Measurements from ENCODE around the gene LARP1. TPM values are rescaled to one million over a fixed set of nuclear protein-coding genes. Genes with fewer than 3 reads are reported as not detected.

LARP1 gene
- total RNA-seq, 1 experiment from 2014 or later, result 76.9 TPM

DNA sequence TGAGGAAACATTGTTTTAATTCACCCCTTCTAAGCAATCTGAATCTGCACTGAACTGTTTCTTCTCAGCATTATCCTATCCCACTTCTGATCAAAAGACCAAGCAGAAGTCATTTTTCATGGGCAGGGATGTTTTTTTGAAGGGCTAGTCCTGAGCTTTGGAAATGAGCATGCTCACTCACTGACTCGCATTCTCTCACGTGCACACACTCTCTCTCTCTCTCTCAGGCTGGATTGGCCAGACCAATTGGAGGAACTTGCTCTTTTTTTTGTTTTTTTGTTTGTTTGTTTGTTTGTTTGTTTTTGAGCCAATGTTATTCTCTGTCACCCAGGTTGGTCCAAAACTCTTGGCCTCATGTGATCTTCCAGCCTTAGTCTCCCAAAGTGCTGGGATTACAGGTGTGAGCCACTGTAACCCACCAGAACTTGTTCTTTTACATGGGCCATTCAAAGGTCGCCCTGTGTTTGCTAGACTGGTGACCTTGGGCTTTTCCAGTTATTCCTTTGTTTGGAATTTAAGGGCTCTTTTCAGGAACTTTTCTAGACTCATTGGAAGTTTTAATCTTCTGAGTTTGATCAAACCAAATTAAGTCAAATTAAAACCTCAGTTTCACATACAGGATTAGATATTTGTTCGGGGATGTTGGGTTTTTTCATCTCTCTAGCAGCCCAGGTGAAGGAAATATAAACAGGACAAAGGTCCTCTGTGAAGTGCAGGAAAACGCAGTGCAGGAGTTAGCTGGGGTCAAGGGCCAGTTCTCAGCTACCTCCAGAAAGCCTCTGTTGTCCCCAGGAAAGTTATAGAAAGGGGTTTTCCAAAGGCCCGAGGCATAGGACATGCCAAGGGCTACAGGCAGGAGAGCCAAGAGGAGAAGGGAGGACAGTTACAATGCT lies 82.1 kb downstream of the LARP1 start:
- no peaks in the 10 kb centered on the region for H3K4me1 ChIP-seq (replicated peaks)
- H3K27me3 ChIP-seq (replicated peaks), result no peaks in the 10 kb centered on the region
- H3K9me3 ChIP-seq (replicated peaks), result no peaks in the 10 kb centered on the region
- no peak overlapping the region for H3K27ac ChIP-seq
- no peak for DNase-seq (ENCODE audit: low read depth in 1 of 2, low spot score in 2 of 2)
- no peak overlapping the region for H3K4me3 ChIP-seq
- no peaks in the 10 kb centered on the region for H3K36me3 ChIP-seq

DNA sequence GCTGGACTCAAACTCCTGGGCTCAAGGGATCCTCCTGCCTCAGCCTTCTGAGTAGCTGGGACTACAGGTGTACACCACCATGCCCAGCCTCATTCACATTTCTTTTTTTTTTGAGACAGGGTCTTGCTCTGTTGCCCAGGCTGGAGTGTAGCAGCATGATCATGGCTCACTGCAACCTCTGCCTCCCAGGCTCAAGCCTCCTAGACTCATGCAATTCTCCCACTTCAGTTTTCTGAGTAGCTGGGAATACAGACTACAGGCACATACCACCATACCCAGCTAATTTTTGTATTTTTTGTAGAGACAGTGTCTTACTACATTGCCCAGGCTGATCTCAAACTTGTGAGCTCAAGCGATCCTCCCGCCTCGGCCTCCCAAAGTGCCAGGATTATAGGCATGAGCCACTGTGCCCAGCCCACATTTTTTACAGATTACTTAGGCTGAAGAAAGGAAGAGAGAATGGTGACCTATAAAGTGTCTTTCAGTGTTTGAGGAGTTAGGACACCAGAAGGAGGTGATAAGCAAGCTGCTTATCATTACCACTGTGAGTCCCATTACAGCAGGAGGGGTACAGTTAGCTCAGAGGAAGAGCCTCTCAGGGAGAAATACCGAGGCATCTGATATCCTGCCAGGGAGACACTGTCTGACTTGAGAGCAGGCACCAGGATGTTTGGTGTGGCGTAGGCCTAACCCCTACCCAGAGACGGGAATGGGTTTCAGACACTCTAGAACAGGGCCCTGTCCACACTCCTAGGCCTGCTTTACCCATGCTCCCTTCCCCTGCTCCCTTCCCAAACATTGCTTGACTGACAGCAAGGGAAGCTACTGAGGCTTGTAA lies 85.5 kb downstream of the LARP1 start:
- Histone ChIP-seq H3K27me3 (replicated peaks) (no peaks in the 10 kb centered on the region), H3K4me3 (no peak overlapping the region), H3K4me1 (replicated peaks) (no peaks in the 10 kb centered on the region), H3K36me3 (no peaks in the 10 kb centered on the region), H3K27ac (no peak overlapping the region), H3K9me3 (replicated peaks) (no peaks in the 10 kb centered on the region)
- no peak for DNase-seq (ENCODE audit: low read depth in 1 of 2, low spot score in 2 of 2)

DNA sequence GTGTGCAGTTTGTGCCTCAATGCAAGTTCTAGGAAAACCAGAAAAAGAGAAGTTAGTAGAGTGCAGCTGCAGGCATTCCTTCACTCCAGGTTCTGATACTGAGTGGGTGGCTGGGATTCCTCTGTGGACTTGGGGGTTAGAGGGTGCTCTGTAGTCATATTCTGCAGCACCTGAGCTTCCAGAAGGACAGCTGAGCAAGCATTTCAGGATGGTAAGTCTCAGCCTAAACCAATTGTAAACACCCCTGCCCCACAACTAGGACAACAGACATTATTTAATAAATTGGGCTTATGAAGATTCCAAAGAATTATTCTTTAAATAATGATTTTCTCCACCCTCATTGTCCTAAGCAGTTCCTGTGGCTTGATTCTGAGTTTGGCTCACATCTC lies 86.1 kb downstream of the LARP1 start:
- no peak overlapping the region for H3K27ac ChIP-seq
- DNase-seq (ENCODE audit: low read depth in 1 of 2, low spot score in 2 of 2), result no peak
- no peaks in the 10 kb centered on the region for H3K9me3 ChIP-seq (replicated peaks)
- H3K4me3 ChIP-seq, result no peak overlapping the region
- H3K4me1 ChIP-seq (replicated peaks), result no peaks in the 10 kb centered on the region
- no peaks in the 10 kb centered on the region for H3K27me3 ChIP-seq (replicated peaks)
- H3K36me3 ChIP-seq, result no peaks in the 10 kb centered on the region

DNA sequence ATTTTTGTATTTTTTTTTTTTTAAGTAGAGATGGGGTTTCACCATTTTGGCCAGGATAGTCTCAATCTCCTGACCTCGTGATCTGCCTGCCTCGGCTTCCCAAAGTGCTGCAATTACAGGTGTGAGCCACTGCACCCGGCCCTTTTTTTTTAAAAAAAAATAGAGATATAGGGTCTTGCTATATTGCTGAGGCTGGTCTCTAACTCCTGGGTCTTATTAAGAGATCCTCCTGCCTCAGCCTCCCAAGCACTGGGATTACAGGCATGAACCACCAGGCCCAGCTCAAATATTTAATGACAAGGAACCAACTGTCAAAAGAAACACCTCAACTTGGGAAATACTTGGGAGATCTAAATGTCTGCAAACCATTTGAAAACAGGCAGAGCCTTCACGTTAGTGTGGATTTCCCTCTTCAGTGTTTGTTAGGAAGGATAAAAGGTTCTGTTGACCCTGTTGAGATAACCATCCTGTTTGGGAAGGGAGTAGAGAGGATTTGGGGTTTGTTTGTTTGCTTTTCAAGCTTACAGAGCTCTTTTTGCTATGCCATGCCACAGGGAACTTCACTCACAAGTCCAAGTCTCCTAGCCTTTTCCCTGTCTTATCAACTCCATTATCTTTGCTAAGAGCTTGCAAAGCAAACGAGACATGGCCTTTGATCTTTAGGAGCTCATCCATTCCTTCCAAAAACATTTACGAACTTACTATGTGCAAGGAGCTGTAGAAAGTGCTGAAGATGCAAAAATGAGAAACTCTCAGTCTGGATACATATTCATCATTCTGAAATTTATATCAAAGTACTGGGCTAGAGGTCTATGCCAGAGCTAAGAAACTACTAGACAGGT lies 87.7 kb downstream of the LARP1 start:
- no peak overlapping the region for H3K4me3 ChIP-seq
- H3K4me1 ChIP-seq (replicated peaks), result no peaks in the 10 kb centered on the region
- no peaks in the 10 kb centered on the region for H3K9me3 ChIP-seq (replicated peaks)
- H3K27ac ChIP-seq, result no peak overlapping the region
- no peaks in the 10 kb centered on the region for H3K27me3 ChIP-seq (replicated peaks)
- no peak for DNase-seq (ENCODE audit: low read depth in 1 of 2, low spot score in 2 of 2)
- no peaks in the 10 kb centered on the region for H3K36me3 ChIP-seq

DNA sequence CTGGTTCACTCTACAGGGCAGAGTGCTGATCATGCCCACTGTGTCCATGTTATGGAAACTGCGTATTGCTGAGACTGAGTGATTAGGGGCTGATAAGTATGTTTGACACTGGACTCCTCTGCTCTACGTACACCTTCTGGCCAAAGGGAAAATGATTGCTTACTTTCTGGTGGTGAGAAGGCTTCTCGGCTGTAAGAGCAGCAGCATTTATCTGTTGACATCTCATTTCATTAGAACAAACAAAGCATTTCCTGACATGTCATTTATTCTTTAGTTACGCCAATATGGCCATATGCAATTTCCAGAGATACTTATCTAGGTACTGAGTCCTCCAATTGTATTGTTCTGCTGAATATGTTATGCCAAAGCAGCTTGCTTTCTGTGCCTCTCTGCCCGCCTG lies 89.6 kb downstream of the LARP1 start:
- no peak overlapping the region for H3K27ac ChIP-seq
- H3K36me3 ChIP-seq, result no peaks in the 10 kb centered on the region
- H3K27me3 ChIP-seq (replicated peaks), result no peaks in the 10 kb centered on the region
- H3K9me3 ChIP-seq (replicated peaks), result no peaks in the 10 kb centered on the region
- no peak overlapping the region for H3K4me3 ChIP-seq
- no peak for DNase-seq (ENCODE audit: low read depth in 1 of 2, low spot score in 2 of 2)
- no peaks in the 10 kb centered on the region; the same call in 1 of the 2 replicates for H3K4me1 ChIP-seq (replicated peaks)

DNA sequence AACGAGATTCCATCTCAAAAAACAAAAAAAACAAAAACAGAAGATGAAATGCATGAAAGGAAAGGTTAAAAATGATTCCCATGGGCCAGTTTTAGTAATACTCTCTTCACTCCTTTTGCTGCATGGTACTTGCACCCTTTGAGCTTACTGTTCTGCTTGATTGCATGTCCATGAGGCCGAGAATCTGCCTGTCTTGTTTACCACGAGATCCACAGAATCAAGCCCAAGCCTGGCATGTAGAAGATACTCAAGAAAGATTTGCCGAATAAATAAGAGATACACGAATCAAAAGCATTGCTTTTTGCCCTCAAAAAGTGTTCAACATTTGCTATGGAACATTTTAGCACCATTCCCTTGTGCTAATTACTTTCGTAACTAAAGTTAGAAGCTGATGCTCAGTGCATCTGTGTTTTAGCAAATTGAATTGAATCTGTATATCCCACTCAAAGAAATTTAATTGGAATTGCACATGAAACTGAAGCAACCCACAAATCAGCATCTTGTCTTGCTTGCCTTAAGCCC lies 94.1 kb downstream of the LARP1 start:
- Histone ChIP-seq H3K4me3 (no peak overlapping the region), H3K27ac (no peak overlapping the region)

DNA sequence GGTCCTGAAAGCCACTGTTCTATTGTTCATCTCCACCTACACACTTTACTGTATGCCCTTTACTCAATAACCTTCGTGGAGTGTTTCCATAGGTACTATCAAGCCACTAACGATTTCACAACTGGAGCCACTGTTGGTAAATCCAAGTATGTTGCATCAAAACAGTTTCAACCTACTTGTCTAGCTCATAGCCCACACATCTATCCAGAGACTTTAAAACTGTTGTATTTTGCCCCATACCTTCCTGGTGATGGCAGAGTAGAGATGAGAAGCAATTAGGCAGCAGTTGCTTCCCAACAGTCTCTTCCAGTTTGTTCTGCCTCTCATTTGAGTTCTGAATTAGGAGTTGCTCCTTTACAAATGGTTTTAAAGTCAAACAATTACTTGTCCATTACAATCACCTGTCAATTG lies 94.6 kb downstream of the LARP1 start:
- Histone ChIP-seq H3K27me3 (replicated peaks) (no peaks in the 10 kb centered on the region), H3K4me3 (no peak overlapping the region), H3K27ac (no peak overlapping the region), H3K4me1 (replicated peaks) (peaks cover 9% of the 10 kb centered on the region), H3K36me3 (no peaks in the 10 kb centered on the region), H3K9me3 (replicated peaks) (no peaks in the 10 kb centered on the region)
- no peak for DNase-seq (ENCODE audit: low read depth in 1 of 2, low spot score in 2 of 2)

More for the DNA sequence above, 94.1 kb downstream of the LARP1 start:
- no peak for DNase-seq (ENCODE audit: low read depth in 1 of 2, low spot score in 2 of 2)
- Histone ChIP-seq H3K27me3 (replicated peaks) (no peaks in the 10 kb centered on the region), H3K4me1 (replicated peaks) (peaks cover 9% of the 10 kb centered on the region), H3K36me3 (no peaks in the 10 kb centered on the region), H3K9me3 (replicated peaks) (no peaks in the 10 kb centered on the region)

DNA sequence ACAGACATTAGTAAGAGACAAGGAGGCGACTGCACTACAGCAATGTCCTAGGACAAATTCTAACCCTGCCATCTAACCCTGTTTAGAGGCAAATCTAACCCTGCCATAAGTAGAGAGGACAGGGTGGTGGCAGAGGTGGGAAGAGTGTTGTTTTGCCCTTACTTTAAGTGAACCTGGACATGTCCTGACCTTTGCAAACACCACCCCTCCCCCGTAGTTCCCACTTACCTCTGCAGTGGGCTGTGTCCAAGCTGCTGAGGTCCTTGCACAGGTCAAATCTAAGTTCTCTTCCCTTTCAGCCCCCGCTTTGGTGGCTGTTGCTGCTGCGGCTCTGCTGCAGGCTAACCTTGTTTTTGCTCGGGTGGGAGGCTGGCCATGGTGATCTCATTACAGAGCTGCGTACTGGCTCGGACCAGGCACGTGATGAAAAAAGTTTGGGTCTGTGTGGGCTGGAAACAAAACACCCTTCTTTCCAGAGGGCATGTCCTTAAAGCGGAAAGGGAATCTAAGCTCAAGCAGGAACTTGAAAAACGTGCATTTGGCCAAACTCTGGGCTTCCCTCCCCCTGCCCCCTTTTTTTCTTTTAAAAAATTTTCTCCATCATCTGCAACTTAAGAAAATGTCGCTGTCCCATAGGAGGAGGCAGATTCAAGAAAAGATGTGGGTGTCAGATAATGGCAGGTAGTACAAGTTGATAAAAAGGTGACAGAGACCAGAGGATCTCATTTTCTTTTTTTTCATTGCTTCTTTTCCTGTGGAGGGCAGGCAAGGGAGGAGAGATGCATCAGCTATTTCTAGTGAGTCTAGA lies 95.3 kb downstream of the LARP1 start, which contains the start of gene FAXDC2:
Gene FAXDC2 (minus strand): TSS at position 349 of the 808 bp plus-strand sequence. CDS start 12,425 bp downstream, outside the sequence.
- H3K27ac ChIP-seq, result no peak within 1 kb of the TSS
- H3K4me3 ChIP-seq, result no peak within 1 kb of the TSS
- peak in 1 of 2 experiments; percentile 24 for DNase-seq (ENCODE audit: low read depth in 1 of 2, low spot score in 2 of 2)
- H3K36me3 ChIP-seq, result no peaks in the 10 kb centered on the region
- H3K4me1 ChIP-seq (replicated peaks), result peaks cover 9% of the 10 kb centered on the region
- no peaks in the 10 kb centered on the region for H3K9me3 ChIP-seq (replicated peaks)
- no peaks in the 10 kb centered on the region for H3K27me3 ChIP-seq (replicated peaks)

DNA sequence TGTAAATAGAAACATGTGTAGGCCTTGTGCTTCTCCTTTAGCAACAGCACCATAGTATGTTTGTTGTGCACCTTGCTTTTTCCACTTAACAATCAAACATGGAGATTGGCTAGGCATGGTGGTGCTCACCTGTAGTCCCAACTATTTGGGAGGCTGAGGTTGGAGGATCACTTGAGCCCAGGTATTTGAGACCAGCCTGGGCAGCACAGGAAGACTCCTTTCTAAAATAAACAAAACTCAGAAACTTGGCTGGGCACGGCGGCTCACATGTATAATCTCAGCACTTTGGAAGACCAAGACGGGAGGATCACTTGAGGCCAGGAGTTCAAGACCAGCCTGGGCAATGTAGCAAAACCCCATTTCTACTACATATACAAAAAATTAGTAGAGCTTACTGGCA lies 96.2 kb downstream of the LARP1 start:
- Histone ChIP-seq H3K27ac (no peak overlapping the region), H3K4me3 (no peak overlapping the region), H3K27me3 (replicated peaks) (no peaks in the 10 kb centered on the region), H3K9me3 (replicated peaks) (no peaks in the 10 kb centered on the region), H3K36me3 (no peaks in the 10 kb centered on the region), H3K4me1 (replicated peaks) (peaks cover 9% of the 10 kb centered on the region)
- no peak for DNase-seq (ENCODE audit: low read depth in 1 of 2, low spot score in 2 of 2)

DNA sequence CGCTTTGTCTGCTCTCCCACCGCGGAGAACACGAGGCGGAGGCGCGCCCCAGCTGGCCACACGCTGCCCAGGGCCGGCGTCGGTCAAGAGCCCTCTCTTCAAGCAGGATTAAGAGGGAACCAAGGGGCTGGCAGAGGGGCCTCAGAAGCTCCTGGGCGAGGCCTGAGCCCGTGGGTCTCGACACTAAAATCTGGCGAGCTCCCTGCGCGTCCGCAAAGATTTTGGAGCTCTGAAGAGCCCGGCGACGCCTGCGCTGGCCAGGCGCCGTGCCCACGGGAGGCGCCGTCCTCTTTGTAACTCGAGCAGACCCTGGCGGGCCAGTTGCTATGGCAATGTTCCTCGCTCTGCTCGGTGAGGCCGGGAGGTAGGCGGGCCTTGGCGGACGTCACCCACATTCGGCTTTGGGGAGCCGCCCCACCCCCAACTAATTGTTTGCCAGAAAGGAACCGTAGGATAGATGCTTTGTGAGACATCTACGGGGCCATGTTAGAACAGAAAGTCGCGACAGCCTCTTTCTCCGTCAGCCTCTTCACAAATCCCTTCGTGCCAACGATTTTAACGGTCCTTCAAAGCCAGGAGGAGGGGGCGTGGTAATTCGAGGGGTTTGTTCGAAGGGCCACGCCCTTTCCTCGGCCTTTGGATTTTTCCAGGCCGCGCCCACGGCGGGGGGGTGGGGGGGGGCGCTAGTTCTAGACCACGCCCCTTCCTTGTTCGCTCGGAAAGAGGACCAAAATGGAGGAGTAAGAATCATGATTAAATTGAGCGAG lies 102.5 kb downstream of the LARP1 start:
- Histone ChIP-seq H3K4me1 (replicated peaks) (peaks cover 18% of the 10 kb centered on the region), H3K27ac (peak overlapping the region; percentile 95)

DNA sequence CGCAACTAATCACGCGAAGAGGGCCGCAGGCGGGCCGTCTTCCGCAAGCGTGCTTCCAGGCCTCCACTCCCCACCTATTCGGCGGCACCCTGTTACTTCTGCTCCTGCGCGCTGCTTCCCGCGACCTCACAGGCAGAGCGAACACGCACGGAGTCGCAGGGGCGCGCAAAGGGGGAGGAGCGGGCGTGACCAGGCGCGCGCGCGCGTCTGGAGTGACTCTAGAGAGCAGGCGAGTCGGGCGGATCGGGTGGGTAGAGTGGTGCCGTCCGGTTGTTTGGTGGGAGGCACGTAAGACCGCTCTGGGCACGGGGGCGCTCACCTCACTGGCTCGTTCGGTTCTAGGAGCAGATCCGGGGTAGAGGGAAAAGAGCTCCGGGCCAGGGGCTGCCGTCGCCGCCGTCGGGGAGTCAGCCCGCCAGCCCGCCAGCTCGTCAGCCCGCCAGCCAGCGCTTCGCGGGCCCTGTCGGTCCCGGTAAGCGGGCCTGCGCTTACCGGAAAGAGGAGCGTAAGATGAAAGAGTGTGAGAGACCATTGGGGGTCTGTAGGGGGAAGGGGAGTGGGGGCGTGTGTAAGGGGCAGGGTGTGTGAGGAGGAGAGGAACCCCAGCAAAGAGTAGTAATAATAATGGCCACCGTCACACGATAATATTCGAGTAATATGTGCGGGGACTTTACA lies 103.3 kb downstream of the LARP1 start, which contains the start of gene CNOT8:
Gene CNOT8 (plus strand): TSS at position 331 of the 675 bp plus-strand sequence. CDS start 4,652 bp downstream, outside the sequence.
- H3K4me1 ChIP-seq (replicated peaks), result peaks cover 18% of the 10 kb centered on the region
- H3K36me3 ChIP-seq, result peaks cover 9% of the 10 kb centered on the region
- H3K27ac ChIP-seq, result peak within 1 kb of the TSS; percentile 95
- no peaks in the 10 kb centered on the region for H3K27me3 ChIP-seq (replicated peaks)
- peak within 1 kb of the TSS; percentile 61 for H3K4me3 ChIP-seq
- H3K9me3 ChIP-seq (replicated peaks), result no peaks in the 10 kb centered on the region
- DNase-seq (ENCODE audit: low read depth in 1 of 2, low spot score in 2 of 2), result peak; percentile 100

More for the DNA sequence above, 102.5 kb downstream of the LARP1 start:
- H3K36me3 ChIP-seq, result 0 out of 2 replicates have a peak, but pooled peaks cover 3% of the 10 kb centered on the region
- H3K27me3 ChIP-seq (replicated peaks), result no peaks in the 10 kb centered on the region
- H3K9me3 ChIP-seq (replicated peaks), result no peaks in the 10 kb centered on the region
- H3K4me3 ChIP-seq, result peak overlapping the region; percentile 61
- DNase-seq (ENCODE audit: low read depth in 1 of 2, low spot score in 2 of 2), result peak; percentile 98 to 100
